ENCODE measurements around the gene CNTF. TPM values are rescaled to one million over a fixed set of nuclear protein-coding genes. Genes with fewer than 3 reads are reported as not detected.

Gene CNTF
- total RNA-seq, 2 donors from 2014 or later = 4.7 to 5.3 TPM

DNA sequence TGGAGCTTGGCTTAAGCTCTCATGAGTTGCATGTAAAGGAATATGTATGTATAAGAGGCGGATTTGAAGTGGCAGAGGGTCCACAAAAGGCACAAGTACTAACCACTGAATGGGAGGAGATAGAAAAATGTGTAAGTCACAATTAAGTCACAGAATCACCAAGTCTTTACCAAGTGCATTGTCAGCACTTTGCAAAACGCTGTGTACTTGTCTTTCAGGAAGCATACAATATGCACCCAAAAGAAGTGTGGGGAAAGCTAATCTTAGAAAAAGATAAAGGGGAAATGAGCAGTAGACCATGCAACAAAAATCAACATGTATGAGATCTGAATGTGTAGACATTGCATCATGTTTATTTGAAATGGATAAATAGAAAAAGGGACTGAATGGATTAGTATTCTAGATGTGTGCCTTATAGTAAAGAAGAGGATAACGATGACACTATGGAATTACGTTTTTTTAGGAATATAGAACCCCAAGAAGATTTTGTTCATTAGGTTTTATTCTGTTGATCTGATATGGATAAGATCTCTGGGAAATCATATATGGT, 4.5 kb downstream of the CNTF start:
- peaks cover 11% of the 10 kb centered on the region for H3K36me3 ChIP-seq
- H3K9me3 ChIP-seq = no peaks in the 10 kb centered on the region
- peak overlapping the region in 1 of 2 donors; percentile 46 for H3K27ac ChIP-seq
- TF ChIP-seq, protein P1, sequence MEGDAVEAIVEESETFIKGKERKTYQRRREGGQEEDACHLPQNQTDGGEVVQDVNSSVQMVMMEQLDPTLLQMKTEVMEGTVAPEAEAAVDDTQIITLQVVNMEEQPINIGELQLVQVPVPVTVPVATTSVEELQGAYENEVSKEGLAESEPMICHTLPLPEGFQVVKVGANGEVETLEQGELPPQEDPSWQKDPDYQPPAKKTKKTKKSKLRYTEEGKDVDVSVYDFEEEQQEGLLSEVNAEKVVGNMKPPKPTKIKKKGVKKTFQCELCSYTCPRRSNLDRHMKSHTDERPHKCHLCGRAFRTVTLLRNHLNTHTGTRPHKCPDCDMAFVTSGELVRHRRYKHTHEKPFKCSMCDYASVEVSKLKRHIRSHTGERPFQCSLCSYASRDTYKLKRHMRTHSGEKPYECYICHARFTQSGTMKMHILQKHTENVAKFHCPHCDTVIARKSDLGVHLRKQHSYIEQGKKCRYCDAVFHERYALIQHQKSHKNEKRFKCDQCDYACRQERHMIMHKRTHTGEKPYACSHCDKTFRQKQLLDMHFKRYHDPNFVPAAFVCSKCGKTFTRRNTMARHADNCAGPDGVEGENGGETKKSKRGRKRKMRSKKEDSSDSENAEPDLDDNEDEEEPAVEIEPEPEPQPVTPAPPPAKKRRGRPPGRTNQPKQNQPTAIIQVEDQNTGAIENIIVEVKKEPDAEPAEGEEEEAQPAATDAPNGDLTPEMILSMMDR (IDR thresholded peaks at IDR 0.05) = no peak
- ATAC-seq (ENCODE audit: insufficient number of reproducible peaks, low FRiP score, low read depth) (no peak), DNase-seq (ENCODE audit: low spot score) (no peak)
- peaks cover 13 to 15% of the 10 kb centered on the region in 2 donors for H3K4me1 ChIP-seq (ENCODE audit: control insufficient read depth in 1 of 2, low read depth in 2 of 2)
- H3K27me3 ChIP-seq (replicated peaks; ENCODE audit: insufficient read depth) = no peaks in the 10 kb centered on the region
- no peak overlapping the region for H3K4me3 ChIP-seq

DNA sequence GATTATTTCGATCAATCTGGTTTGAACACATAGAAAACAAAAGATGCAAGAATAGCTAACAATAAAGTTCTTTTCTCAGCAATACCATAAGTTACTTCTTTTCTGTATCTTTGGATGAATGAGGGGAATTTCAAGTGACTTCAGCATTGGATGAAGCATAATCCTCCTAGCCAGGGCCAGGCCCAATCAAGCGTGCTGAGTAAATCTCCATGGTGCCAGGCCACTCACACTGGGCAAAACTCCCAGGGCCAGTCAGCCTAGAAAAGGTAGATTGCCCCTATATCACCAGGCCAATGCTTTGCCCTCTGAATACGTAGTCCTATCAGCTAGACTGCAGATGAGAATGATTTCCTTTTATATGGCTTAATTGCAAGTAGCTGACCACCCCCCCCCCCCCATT, 6.0 kb downstream of the CNTF start:
- Histone ChIP-seq H3K27ac (peak overlapping the region in 1 of 2 donors; percentile 46), H3K4me1 (ENCODE audit: control insufficient read depth in 1 of 2, low read depth in 2 of 2) (peaks cover 13 to 15% of the 10 kb centered on the region in 2 donors), H3K4me3 (no peak overlapping the region), H3K9me3 (no peaks in the 10 kb centered on the region), H3K27me3 (replicated peaks; ENCODE audit: insufficient read depth) (no peaks in the 10 kb centered on the region), H3K36me3 (peaks cover 11% of the 10 kb centered on the region)
- no peak for ATAC-seq (ENCODE audit: insufficient number of reproducible peaks, low FRiP score, low read depth)
- DNase-seq (ENCODE audit: low spot score) = no peak
- TF ChIP-seq, protein P1 (IDR thresholded peaks at IDR 0.05) = no peak

DNA sequence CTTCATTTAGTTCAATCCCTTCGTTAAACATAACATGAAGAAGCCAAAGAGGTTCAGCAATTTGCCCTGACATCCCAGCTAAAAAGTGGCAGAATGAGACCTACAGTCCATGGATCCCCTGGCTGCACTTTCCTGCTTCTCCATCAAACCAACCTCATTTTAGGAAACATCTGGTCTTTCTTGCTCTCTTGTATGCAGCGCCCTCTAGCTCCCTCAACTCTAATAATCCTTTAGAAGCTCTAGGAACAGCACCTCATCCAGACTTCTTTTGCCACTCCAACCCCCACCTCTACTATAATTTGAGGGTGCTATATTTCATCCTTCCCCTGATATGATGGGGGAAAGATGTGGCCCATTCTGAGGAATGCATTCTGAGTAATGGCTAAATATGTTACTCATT, 7.4 kb downstream of the CNTF start:
- H3K36me3 ChIP-seq = no peaks in the 10 kb centered on the region
- no peaks in the 10 kb centered on the region for H3K27me3 ChIP-seq (replicated peaks; ENCODE audit: insufficient read depth)
- H3K9me3 ChIP-seq = no peaks in the 10 kb centered on the region
- peaks cover 13 to 15% of the 10 kb centered on the region in 2 donors for H3K4me1 ChIP-seq (ENCODE audit: control insufficient read depth in 1 of 2, low read depth in 2 of 2)
- ATAC-seq (ENCODE audit: insufficient number of reproducible peaks, low FRiP score, low read depth) (no peak), DNase-seq (ENCODE audit: low spot score) (no peak)
- no peak overlapping the region for H3K27ac ChIP-seq
- H3K4me3 ChIP-seq = no peak overlapping the region
- TF ChIP-seq, protein P1 (IDR thresholded peaks at IDR 0.05) = peak; percentile 21

DNA sequence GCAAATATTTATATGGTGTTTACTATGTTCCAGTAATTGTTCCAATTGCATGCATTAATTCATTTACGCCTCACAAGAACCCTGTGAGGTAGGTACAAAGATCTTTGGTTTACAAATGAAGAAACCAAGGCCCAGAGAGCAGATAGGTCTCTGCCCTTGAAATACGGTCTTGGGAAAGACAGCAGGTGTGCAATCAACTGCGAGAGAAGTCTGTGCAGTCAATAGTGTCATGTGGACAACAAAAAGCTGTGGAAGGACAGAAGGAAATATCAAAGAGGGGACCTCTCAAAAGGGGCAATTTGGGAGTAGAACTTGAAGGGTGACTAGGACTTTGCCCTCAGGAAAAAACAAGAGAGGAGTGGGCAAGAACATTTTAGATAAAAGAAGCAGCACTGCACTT, 8.9 kb downstream of the CNTF start:
- no peaks in the 10 kb centered on the region for H3K27me3 ChIP-seq (replicated peaks; ENCODE audit: insufficient read depth)
- no peak for ATAC-seq (ENCODE audit: insufficient number of reproducible peaks, low FRiP score, low read depth)
- no peaks in the 10 kb centered on the region for H3K9me3 ChIP-seq
- H3K4me3 ChIP-seq = no peak overlapping the region
- H3K27ac ChIP-seq = no peak overlapping the region
- no peaks in the 10 kb centered on the region for H3K36me3 ChIP-seq
- TF ChIP-seq, protein P1 (IDR thresholded peaks at IDR 0.05) = no peak
- H3K4me1 ChIP-seq (ENCODE audit: control insufficient read depth in 1 of 2, low read depth in 2 of 2) = peaks cover 13 to 15% of the 10 kb centered on the region in 2 donors
- DNase-seq (ENCODE audit: low spot score) = no peak

DNA sequence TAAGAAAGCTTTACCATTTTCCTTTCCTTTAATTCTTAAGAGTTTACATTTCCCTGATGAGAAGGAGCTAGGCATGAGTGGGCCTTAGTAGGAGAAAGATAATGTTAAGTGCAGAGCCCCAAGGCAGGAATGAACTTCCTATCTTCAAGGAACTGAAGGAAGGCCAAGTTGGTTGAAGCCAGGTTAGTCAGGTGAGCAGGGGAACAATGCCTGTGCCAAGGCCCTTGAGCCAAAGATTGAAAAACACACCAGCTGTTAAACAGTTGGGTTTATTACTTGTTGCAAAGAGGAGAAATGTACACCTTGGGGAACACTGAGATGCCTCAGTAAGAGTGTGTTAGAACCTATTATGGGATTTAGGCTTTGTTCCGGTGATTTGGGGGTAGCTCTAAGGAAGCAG, 10.0 kb downstream of the CNTF start:
- TF ChIP-seq, protein P1 (IDR thresholded peaks at IDR 0.05) = no peak
- no peaks in the 10 kb centered on the region for H3K36me3 ChIP-seq

More for the DNA sequence above, 10.0 kb downstream of the CNTF start:
- H3K4me1 ChIP-seq (ENCODE audit: control insufficient read depth in 1 of 2, low read depth in 2 of 2) = peaks cover 6% of the 10 kb centered on the region in 2 donors
- no peaks in the 10 kb centered on the region for H3K27me3 ChIP-seq (replicated peaks; ENCODE audit: insufficient read depth)
- H3K9me3 ChIP-seq = no peaks in the 10 kb centered on the region
- H3K4me3 ChIP-seq = no peak overlapping the region
- H3K27ac ChIP-seq = no peak overlapping the region
- DNase-seq (ENCODE audit: low spot score) (no peak), ATAC-seq (ENCODE audit: insufficient number of reproducible peaks, low FRiP score, low read depth) (no peak)

Data from thoracic aorta (tissue), 2 donors.